ENCODE measurements around the gene CNTNAP3. TPM values are rescaled to one million over a fixed set of nuclear protein-coding genes. Genes with fewer than 3 reads are reported as not detected.
"Not testable (repeated sequence)": the region's sequence is repeated elsewhere in the genome, so short reads cannot be mapped to it uniquely, and the experiment has no call there.

CNTNAP3 gene
- total RNA-seq, 2 donors from 2014 or later: 1.1 to 2.6 TPM

DNA sequence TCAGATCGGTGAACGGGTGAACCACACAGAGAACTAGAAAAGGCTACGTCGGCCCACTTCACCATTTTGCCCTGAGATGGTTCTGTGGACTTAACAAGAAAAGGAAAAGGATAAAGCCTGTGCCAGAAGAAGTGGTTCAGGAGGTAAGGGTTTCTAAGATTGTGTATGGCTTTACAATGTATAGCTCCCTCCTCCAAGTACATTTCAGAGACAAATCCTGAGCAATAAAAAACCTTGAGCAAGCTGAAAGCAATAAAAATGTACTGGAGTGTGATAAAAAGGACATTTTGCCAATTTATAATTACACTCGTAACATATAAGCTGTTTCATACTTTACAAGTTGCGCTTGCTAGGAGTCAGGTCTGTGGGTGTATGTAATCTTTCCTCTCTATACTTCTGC, 81.3 kb downstream of the CNTNAP3 start:
- WGBS, 2 experiments (ENCODE audit: insufficient coverage in 1 of 2, insufficient read length in 1 of 2): no CpG with 5 or more reads among the region's 6 CpGs

DNA sequence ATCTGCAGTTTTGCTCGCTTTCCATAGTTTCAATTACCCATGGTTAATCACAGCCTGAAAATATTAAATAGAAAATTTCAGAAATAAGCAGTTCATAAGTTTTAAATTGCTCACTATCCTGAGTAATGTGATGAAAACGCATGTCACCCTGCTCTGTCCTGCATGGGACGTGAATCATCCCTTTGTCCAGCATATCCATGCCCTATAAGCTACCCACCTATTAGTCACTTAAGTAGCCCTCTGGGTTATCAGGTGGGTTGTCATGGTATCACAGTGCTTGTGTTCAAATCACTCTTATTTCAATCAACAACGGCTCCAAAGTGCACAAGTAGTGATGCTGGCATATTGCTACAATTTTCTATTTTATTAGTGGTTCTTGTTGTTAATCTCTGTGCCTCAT, 82.1 kb downstream of the CNTNAP3 start:
- no CpG with 5 or more reads among the region's 4 CpGs for WGBS, 2 experiments (ENCODE audit: insufficient coverage in 1 of 2, insufficient read length in 1 of 2)
- not testable (repeated sequence) for H3K4me3 Mint-ChIP-seq; H3K4me1 ChIP-seq (ENCODE audit: control insufficient read depth, insufficient read depth, low read length); H3K36me3 Mint-ChIP-seq (ENCODE audit: low read depth); DNase-seq; H3K9me3 ChIP-seq (ENCODE audit: control insufficient read depth, low read length); H3K4me3 ChIP-seq (ENCODE audit: low read length); H3K9ac ChIP-seq (ENCODE audit: extremely low read depth, low read length, poor library complexity, severe bottlenecking); H3K4me1 Mint-ChIP-seq; H3K27me3 Mint-ChIP-seq (ENCODE audit: insufficient read depth); H3K36me3 ChIP-seq (ENCODE audit: control insufficient read depth, insufficient read depth, low read length); H3K27me3 ChIP-seq (ENCODE audit: control insufficient read depth, insufficient read depth, low read length, poor library complexity, severe bottlenecking); H3K9me3 Mint-ChIP-seq; H3K27ac ChIP-seq (ENCODE audit: low read depth, low read length); H3K27ac Mint-ChIP-seq

More for the DNA sequence above, 81.3 kb downstream of the CNTNAP3 start:
- not testable (repeated sequence) for H3K27me3 Mint-ChIP-seq (ENCODE audit: insufficient read depth); H3K4me1 ChIP-seq (ENCODE audit: control insufficient read depth, insufficient read depth, low read length); DNase-seq; H3K36me3 ChIP-seq (ENCODE audit: control insufficient read depth, insufficient read depth, low read length); H3K36me3 Mint-ChIP-seq (ENCODE audit: low read depth); H3K27ac ChIP-seq (ENCODE audit: low read depth, low read length); H3K9me3 ChIP-seq (ENCODE audit: control insufficient read depth, low read length); H3K9ac ChIP-seq (ENCODE audit: extremely low read depth, low read length, poor library complexity, severe bottlenecking); H3K27ac Mint-ChIP-seq; H3K4me3 ChIP-seq (ENCODE audit: low read length); H3K27me3 ChIP-seq (ENCODE audit: control insufficient read depth, insufficient read depth, low read length, poor library complexity, severe bottlenecking); H3K4me1 Mint-ChIP-seq; H3K4me3 Mint-ChIP-seq; H3K9me3 Mint-ChIP-seq

DNA sequence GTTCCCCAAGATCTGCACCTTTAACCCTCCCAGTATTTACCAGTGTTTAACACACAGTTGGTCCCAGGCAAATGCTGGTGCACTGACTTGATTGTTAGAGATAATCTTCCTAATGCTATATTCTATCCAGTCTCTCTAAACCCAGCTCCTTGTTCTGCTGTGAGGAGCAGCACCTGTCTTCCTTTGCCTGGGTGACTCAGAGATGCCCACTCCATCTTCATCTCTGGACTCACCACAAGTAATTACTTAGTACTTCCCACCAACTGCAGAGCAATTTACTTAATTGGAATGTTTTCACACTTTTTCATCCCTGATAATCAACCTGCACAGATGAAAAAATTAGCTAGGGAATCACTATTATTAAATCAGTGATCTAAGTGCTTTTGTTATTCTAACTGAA, 87.6 kb downstream of the CNTNAP3 start:
- H3K9ac ChIP-seq (ENCODE audit: extremely low read depth, low read length, poor library complexity, severe bottlenecking); H3K36me3 Mint-ChIP-seq (ENCODE audit: low read depth); DNase-seq; H3K4me3 Mint-ChIP-seq; H3K27me3 Mint-ChIP-seq (ENCODE audit: insufficient read depth); H3K4me1 ChIP-seq (ENCODE audit: control insufficient read depth, insufficient read depth, low read length); H3K27me3 ChIP-seq (ENCODE audit: control insufficient read depth, insufficient read depth, low read length, poor library complexity, severe bottlenecking); H3K9me3 ChIP-seq (ENCODE audit: control insufficient read depth, low read length); H3K36me3 ChIP-seq (ENCODE audit: control insufficient read depth, insufficient read depth, low read length); H3K27ac ChIP-seq (ENCODE audit: low read depth, low read length); H3K4me1 Mint-ChIP-seq; H3K27ac Mint-ChIP-seq; H3K4me3 ChIP-seq (ENCODE audit: low read length); H3K9me3 Mint-ChIP-seq: not testable (repeated sequence)

DNA sequence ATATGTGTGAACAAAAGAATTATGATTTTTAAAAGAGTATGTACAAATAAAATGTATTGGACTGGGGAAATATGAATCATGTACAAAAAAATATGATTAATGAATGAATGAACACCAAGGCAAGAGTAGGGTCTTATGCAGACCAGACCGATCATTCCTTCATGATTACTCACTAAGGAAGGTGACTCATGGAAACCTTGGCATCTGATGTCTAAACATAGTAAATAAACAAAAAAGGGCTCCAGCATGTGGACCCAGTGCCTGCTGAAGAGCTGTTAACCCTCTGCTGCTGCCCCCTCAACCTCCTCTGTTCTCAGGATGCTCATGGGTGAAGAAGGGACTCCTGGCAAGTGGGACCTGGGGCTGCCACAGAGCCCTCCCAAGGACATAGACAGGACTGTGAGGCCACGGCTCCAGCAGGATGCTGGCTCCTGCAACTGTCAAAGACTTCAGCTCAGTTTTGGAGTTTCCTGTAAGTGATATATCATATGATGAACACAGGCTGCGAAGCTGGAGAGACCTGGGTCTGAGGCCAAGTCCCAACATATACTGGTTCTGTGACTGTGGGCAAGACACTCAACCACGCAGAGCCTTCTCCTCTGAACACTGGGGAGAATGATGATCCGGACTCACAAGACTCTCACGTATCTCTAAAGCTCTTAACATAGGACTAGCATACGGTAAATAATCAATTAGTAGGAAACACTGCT, 89.8 kb downstream of the CNTNAP3 start:
- not testable (repeated sequence) for DNase-seq; H3K4me1 Mint-ChIP-seq; H3K36me3 ChIP-seq (ENCODE audit: control insufficient read depth, insufficient read depth, low read length); H3K27ac ChIP-seq (ENCODE audit: low read depth, low read length); H3K9me3 ChIP-seq (ENCODE audit: control insufficient read depth, low read length); H3K9ac ChIP-seq (ENCODE audit: extremely low read depth, low read length, poor library complexity, severe bottlenecking); H3K4me3 ChIP-seq (ENCODE audit: low read length); H3K27me3 Mint-ChIP-seq (ENCODE audit: insufficient read depth); H3K9me3 Mint-ChIP-seq; H3K36me3 Mint-ChIP-seq (ENCODE audit: low read depth); H3K27ac Mint-ChIP-seq; H3K4me3 Mint-ChIP-seq; H3K4me1 ChIP-seq (ENCODE audit: control insufficient read depth, insufficient read depth, low read length); H3K27me3 ChIP-seq (ENCODE audit: control insufficient read depth, insufficient read depth, low read length, poor library complexity, severe bottlenecking)
- no CpG with 5 or more reads among the region's 7 CpGs for WGBS, 2 experiments (ENCODE audit: insufficient coverage in 1 of 2, insufficient read length in 1 of 2)

DNA sequence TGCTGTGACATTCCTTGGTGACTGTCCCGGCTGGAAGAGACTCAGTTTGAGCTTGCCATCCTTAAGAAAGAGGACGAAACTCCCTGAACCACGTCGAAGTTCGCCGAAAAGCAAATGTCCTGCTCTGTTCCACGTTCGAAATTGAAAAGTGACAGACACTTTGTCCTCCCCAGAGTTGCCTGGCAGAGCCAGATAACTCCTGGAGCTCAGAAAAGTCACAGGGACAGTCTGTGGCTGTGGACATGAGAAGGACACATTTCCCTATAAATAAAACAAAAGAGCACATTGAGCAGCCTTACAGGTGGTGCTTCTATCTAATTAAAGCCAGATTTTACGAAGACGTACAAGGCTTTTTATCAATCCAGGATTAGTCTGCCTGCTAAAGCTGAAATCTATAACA, 116.6 kb downstream of the CNTNAP3 start:
- not testable (repeated sequence) for H3K27me3 Mint-ChIP-seq (ENCODE audit: insufficient read depth); H3K4me1 ChIP-seq (ENCODE audit: control insufficient read depth, insufficient read depth, low read length); H3K9me3 Mint-ChIP-seq; DNase-seq; H3K27me3 ChIP-seq (ENCODE audit: control insufficient read depth, insufficient read depth, low read length, poor library complexity, severe bottlenecking); H3K36me3 ChIP-seq (ENCODE audit: control insufficient read depth, insufficient read depth, low read length); H3K9me3 ChIP-seq (ENCODE audit: control insufficient read depth, low read length); H3K4me1 Mint-ChIP-seq; H3K4me3 ChIP-seq (ENCODE audit: low read length); H3K27ac Mint-ChIP-seq; H3K27ac ChIP-seq (ENCODE audit: low read depth, low read length); H3K9ac ChIP-seq (ENCODE audit: extremely low read depth, low read length, poor library complexity, severe bottlenecking); H3K4me3 Mint-ChIP-seq; H3K36me3 Mint-ChIP-seq (ENCODE audit: low read depth)
- no CpG with 5 or more reads among the region's 10 CpGs for WGBS, 2 experiments (ENCODE audit: insufficient coverage in 1 of 2, insufficient read length in 1 of 2)

DNA sequence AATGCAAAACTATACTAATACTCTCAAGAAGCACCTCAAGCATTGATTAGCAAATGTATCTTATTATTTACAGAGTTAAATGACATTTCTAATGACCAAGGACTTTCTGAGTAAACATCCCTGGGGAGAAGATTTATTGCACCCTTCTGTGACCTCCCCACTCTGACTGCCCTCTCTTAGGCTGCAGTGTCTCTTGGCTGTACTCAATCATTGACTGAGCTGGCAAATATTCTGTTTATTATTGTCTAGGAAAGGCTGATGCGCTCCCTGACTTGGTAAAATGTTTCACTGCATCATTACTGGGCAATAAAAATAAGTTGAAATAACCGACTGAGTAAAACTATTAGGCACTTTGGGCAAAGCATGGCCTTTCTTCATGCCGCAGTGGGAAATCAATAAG, 130.3 kb downstream of the CNTNAP3 start:
- not testable (repeated sequence) for H3K36me3 Mint-ChIP-seq (ENCODE audit: low read depth)

DNA sequence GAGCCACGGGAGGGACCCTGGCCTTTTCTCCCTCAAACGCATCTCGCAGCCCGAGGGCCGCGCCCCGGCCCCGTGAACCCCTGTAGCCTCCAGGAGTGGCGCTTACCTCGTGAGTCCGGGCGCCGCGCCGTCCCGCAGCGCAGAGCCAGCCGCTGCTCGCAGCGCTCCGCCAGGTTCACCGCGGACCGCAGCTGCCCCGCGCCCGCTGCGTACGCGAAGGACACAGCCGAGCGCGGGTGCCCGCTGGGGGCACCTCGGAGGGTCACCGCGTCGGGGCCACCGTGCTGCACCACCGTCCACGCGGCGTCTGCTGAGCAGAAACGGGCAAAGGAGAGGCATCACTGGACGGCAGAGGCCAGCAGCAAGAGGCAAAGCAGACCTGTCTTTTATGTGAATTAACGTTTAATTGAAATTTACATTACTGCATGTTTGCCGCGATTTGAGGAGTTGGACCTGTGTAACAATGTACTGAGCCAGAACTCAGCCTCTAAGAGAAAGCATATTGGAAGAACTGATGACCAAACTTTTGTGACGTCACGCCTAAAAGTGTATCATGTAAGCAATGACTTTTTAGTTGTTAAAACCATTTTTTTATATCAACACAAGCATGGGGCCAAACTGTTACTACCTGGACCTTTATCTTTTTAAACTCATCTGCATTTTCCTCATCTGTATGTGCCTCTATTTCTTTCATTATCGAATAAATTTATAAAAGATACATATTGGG, 155.0 kb downstream of the CNTNAP3 start:
- H3K36me3 ChIP-seq (ENCODE audit: control insufficient read depth, insufficient read depth, low read length); DNase-seq; H3K27me3 ChIP-seq (ENCODE audit: control insufficient read depth, insufficient read depth, low read length, poor library complexity, severe bottlenecking); H3K9me3 ChIP-seq (ENCODE audit: control insufficient read depth, low read length); H3K4me1 ChIP-seq (ENCODE audit: control insufficient read depth, insufficient read depth, low read length); H3K27ac ChIP-seq (ENCODE audit: low read depth, low read length); H3K27ac Mint-ChIP-seq; H3K9me3 Mint-ChIP-seq; H3K4me3 ChIP-seq (ENCODE audit: low read length); H3K36me3 Mint-ChIP-seq (ENCODE audit: low read depth); H3K27me3 Mint-ChIP-seq (ENCODE audit: insufficient read depth); H3K4me1 Mint-ChIP-seq; H3K4me3 Mint-ChIP-seq; H3K9ac ChIP-seq (ENCODE audit: extremely low read depth, low read length, poor library complexity, severe bottlenecking): not testable (repeated sequence)
- WGBS, 2 experiments (ENCODE audit: insufficient coverage in 1 of 2, insufficient read length in 1 of 2): 98% methylated on average over 23 to 47 of the region's 51 CpGs

More for the DNA sequence above, 130.3 kb downstream of the CNTNAP3 start:
- not testable (repeated sequence) for H3K9ac ChIP-seq (ENCODE audit: extremely low read depth, low read length, poor library complexity, severe bottlenecking); H3K9me3 Mint-ChIP-seq; H3K4me3 ChIP-seq (ENCODE audit: low read length); H3K27me3 Mint-ChIP-seq (ENCODE audit: insufficient read depth); H3K27me3 ChIP-seq (ENCODE audit: control insufficient read depth, insufficient read depth, low read length, poor library complexity, severe bottlenecking); H3K4me1 Mint-ChIP-seq; H3K4me1 ChIP-seq (ENCODE audit: control insufficient read depth, insufficient read depth, low read length); DNase-seq; H3K4me3 Mint-ChIP-seq; H3K9me3 ChIP-seq (ENCODE audit: control insufficient read depth, low read length); H3K27ac ChIP-seq (ENCODE audit: low read depth, low read length); H3K27ac Mint-ChIP-seq; H3K36me3 ChIP-seq (ENCODE audit: control insufficient read depth, insufficient read depth, low read length)
- no CpG with 5 or more reads among the region's 3 CpGs for WGBS, 2 experiments (ENCODE audit: insufficient coverage in 1 of 2, insufficient read length in 1 of 2)

Measured in endodermal cell (in vitro differentiated cells).